Body of pancreas (tissue), 4 donors: Measurements from ENCODE around the gene KRTAP5-3.

ENCODE experiments used
- POLR2A ChIP-seq, 3 donors: fragments of 450-650 bp; IDR thresholded peaks; one replicate each; pipeline ENCODE4 v1.6.1; 2016; ENCODE audit warnings: antibody characterized with exemption in 3 of 3, mild to moderate bottlenecking in 2 of 3
- TF ChIP-seq, protein P1 (sequence below), 7 experiments: fragments of 450-650 bp in 4 of 7; fragments of 200-600 bp in 3 of 7; sonication (generic) in 3 of 7; IDR thresholded peaks; one replicate each; pipeline ENCODE4 v1.5.1; 2016 to 2019; ENCODE audit warnings: antibody characterized with exemption in 7 of 7

DNA sequence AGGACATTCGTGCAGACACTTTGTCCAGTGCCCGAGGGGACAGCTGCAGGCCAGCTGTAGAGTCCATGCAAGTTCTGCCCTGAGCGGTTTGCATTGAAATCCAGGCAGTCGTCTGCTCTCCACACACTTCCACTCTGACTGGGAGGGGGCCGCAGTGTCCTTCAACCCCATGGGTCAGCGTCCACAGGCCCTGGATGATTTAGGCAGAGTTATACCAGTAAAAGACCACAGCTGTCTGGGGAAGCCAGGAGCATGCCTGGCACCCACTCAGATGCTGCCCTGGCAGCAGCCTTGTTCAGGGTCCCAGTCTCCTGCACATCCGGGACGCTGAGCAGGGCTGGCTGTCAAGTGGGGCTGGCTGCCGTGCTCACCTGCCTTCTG is 47.8 kb upstream of the KRTAP5-3 start:
- TF ChIP-seq, protein P1, sequence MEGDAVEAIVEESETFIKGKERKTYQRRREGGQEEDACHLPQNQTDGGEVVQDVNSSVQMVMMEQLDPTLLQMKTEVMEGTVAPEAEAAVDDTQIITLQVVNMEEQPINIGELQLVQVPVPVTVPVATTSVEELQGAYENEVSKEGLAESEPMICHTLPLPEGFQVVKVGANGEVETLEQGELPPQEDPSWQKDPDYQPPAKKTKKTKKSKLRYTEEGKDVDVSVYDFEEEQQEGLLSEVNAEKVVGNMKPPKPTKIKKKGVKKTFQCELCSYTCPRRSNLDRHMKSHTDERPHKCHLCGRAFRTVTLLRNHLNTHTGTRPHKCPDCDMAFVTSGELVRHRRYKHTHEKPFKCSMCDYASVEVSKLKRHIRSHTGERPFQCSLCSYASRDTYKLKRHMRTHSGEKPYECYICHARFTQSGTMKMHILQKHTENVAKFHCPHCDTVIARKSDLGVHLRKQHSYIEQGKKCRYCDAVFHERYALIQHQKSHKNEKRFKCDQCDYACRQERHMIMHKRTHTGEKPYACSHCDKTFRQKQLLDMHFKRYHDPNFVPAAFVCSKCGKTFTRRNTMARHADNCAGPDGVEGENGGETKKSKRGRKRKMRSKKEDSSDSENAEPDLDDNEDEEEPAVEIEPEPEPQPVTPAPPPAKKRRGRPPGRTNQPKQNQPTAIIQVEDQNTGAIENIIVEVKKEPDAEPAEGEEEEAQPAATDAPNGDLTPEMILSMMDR (IDR thresholded peaks at IDR 0.05), result no peak
- no peak for TF ChIP-seq POLR2A (IDR thresholded peaks at IDR 0.05)
